Liver (tissue), 9 donors: ENCODE measurements around the gene GLOD5. TPM values are rescaled to one million over a fixed set of nuclear protein-coding genes. Genes with fewer than 3 reads are reported as not detected.

ENCODE experiments used
- DNase-seq: peaks from one replicate; pipeline ENCODE4 v3.0.0-alpha.2; 2017; ENCODE audit warnings: low spot score
- H3K27ac ChIP-seq, 2 donors: one replicate each; pipeline ENCODE4 v1.7.0; 2013; ENCODE audit warnings: inconsistent platforms in 2 of 2, low read length in 2 of 2, control low read depth in 1 of 2, low read depth in 1 of 2, mild to moderate bottlenecking in 1 of 2
- H3K27me3 ChIP-seq, 4 donors: one replicate each; pipeline versions ENCODE4 v1.6.1 to v1.7.0; 2013; ENCODE audit warnings: low read length in 3 of 4, inconsistent platforms in 1 of 4, mild to moderate bottlenecking in 1 of 4, moderate library complexity in 1 of 4; ENCODE audit not compliant: control insufficient read depth in 4 of 4, insufficient read depth in 4 of 4
- H3K36me3 ChIP-seq, 4 donors: one replicate each; pipeline versions ENCODE4 v1.6.1 to v1.7.0; 2013; ENCODE audit warnings: low read length in 3 of 4, mild to moderate bottlenecking in 3 of 4, low read depth in 1 of 4, moderate library complexity in 1 of 4; ENCODE audit not compliant: control insufficient read depth in 4 of 4, insufficient read depth in 3 of 4
- H3K4me1 ChIP-seq, 4 donors: one replicate each; pipeline versions ENCODE4 v1.6.1 to v1.7.0; 2013; ENCODE audit warnings: low read length in 3 of 4, mild to moderate bottlenecking in 3 of 4, moderate library complexity in 1 of 4; ENCODE audit not compliant: control insufficient read depth in 4 of 4, insufficient read depth in 4 of 4
- H3K4me3 ChIP-seq, 3 donors: one replicate each; pipeline versions ENCODE4 v1.6.1 to v1.7.0; 2013; ENCODE audit warnings: low read length in 3 of 3, control low read depth in 1 of 3, low read depth in 1 of 3, mild to moderate bottlenecking in 1 of 3
- H3K9ac ChIP-seq, 2 donors: one replicate each; pipeline ENCODE4 v1.7.0; 2013; ENCODE audit warnings: low read length in 2 of 2, mild to moderate bottlenecking in 2 of 2, moderate library complexity in 2 of 2, control low read depth in 1 of 2, low read depth in 1 of 2
- H3K9me3 ChIP-seq, 4 donors: one replicate each; pipeline versions ENCODE4 v1.6.1 to v1.7.0; 2013; ENCODE audit warnings: low read length in 3 of 4; ENCODE audit not compliant: control insufficient read depth in 4 of 4
- EGR1 ChIP-seq, 2 donors: IDR thresholded peaks; 2 replicates each; pipeline ENCODE4 v1.6.1; 2016 to 2018; ENCODE audit warnings: antibody characterized with exemption in 2 of 2, low read depth in 2 of 2
- FOXA1 ChIP-seq: IDR thresholded peaks from 2 replicates; pipeline ENCODE4 v1.6.1; 2016; ENCODE audit warnings: antibody characterized with exemption
- FOXA2 ChIP-seq: IDR thresholded peaks from 2 replicates; pipeline ENCODE4 v1.6.1; 2016; ENCODE audit warnings: antibody characterized with exemption
- GABPA ChIP-seq, 2 donors: IDR thresholded peaks in 1 of 2; conservative IDR thresholded peaks in 1 of 2; 2 replicates each; pipeline ENCODE4 v1.6.1; 2016; ENCODE audit warnings: antibody characterized with exemption in 2 of 2, mild to moderate bottlenecking in 1 of 2, moderate library complexity in 1 of 2
- HNF4A ChIP-seq, 2 donors: conservative IDR thresholded peaks; 2 replicates each; pipeline ENCODE4 v1.6.1; 2016; ENCODE audit warnings: antibody characterized with exemption in 2 of 2, mild to moderate bottlenecking in 2 of 2
- HNF4G ChIP-seq: IDR thresholded peaks from 2 replicates; pipeline ENCODE4 v1.6.1; 2016; ENCODE audit warnings: antibody characterized with exemption
- JUND ChIP-seq, 2 donors: IDR thresholded peaks; 2 replicates each; pipeline ENCODE4 v1.6.1; 2016; ENCODE audit warnings: antibody characterized with exemption in 2 of 2
- NR2F2 ChIP-seq: IDR thresholded peaks from 2 replicates; pipeline ENCODE4 v1.6.1; 2016; ENCODE audit warnings: antibody characterized with exemption
- RAD21 ChIP-seq, 2 donors: IDR thresholded peaks; 2 replicates each; pipeline ENCODE4 v1.6.1; 2016; ENCODE audit warnings: antibody characterized with exemption in 2 of 2, mild to moderate bottlenecking in 2 of 2
- RXRA ChIP-seq, 2 donors: IDR thresholded peaks; 2 replicates each; pipeline ENCODE4 v1.6.1; 2017 to 2018; ENCODE audit warnings: antibody characterized with exemption in 2 of 2, mild to moderate bottlenecking in 1 of 2
- SP1 ChIP-seq: IDR thresholded peaks from 2 replicates; pipeline ENCODE4 v1.6.1; 2018; ENCODE audit warnings: antibody characterized with exemption, mild to moderate bottlenecking
- TAF1 ChIP-seq: conservative IDR thresholded peaks from 2 replicates; pipeline ENCODE4 v1.6.1; 2016; ENCODE audit warnings: antibody characterized with exemption, mild to moderate bottlenecking
- YY1 ChIP-seq: IDR thresholded peaks from 2 replicates; pipeline ENCODE4 v1.6.1; 2016; ENCODE audit warnings: antibody characterized with exemption, mild to moderate bottlenecking
- WGBS: extraction: QIAGEN DNeasy Blood & Tissue Kit; methylation state at CpG from one replicate; pipeline ENCODE4 v1.1.7; 2013; 5-methylcytosine and 5-hydroxymethylcytosine counted together
- polyA plus RNA-seq, 2 donors: library from polyadenylated mRNA; stranded (reverse) in 1 of 2; unstranded in 1 of 2; fragments of 200-250 nt in 1 of 2; fragments of >200 nt in 1 of 2; fragmentation: Nextera tagmentation in 1 of 2; extraction: Ambion mirVana in 1 of 2; gene quantifications; one replicate each; pipeline versions ENCODE4 v1.2.1 to v1.2.3, GENCODE V29; 2013 to 2015
- total RNA-seq, 2 donors: library from RNA; depleted of rRNA; stranded (reverse); fragments of >200 nt; gene quantifications; one replicate each; pipeline ENCODE4 v1.2.3, GENCODE V29; 2014
- TF ChIP-seq, protein P1 (sequence below): fragments of 150-350 bp; IDR thresholded peaks from 2 replicates; pipeline ENCODE4 v1.5.1; 2017; ENCODE audit warnings: improper control_type of control experiment, low read depth, low read length; ENCODE audit not compliant: missing input control
- TF ChIP-seq, protein P2 (sequence below): IDR thresholded peaks from 2 replicates; pipeline ENCODE4 v1.6.1; 2016; ENCODE audit warnings: antibody characterized with exemption
- TF ChIP-seq, protein P3 (sequence below): IDR thresholded peaks from 2 replicates; pipeline ENCODE4 v1.6.1; 2016; ENCODE audit warnings: antibody characterized with exemption
- TF ChIP-seq, protein P4 (sequence below): IDR thresholded peaks from 2 replicates; pipeline ENCODE4 v1.6.1; 2016; ENCODE audit warnings: antibody characterized with exemption
- donor health status: healthy.
- donor health status: healthy.
- donor health status: healthy.
- donor health status: healthy.
- donor health status: healthy.

The GLOD5 gene
- total and polyA plus RNA-seq, 4 donors = 0.67 to 3.4 (median 2.1) TPM; not detected in 1

DNA sequence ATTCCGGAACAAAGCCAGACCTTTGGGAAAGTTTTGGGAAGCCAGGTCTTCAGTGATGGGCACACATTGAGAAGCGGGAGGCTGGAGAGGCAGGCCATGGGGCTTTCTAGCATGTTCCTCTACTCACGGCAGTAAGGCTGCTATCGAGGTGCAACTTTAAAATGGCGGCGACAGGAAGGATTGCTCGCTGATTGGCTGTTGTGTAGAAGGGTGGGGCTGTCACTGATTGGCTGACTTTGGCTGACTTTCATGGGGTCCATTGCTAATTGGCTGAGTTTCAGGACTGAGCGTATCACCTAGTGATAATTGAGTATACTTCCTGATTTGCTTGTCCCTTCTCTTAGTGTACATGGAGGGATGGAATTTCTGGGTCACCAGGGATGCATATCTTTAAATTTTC lies 19.7 kb upstream of the GLOD5 start:
- TF ChIP-seq SP1 (no peak), RAD21 (IDR thresholded peaks at IDR 0.05) (no peak), HNF4G (no peak), HNF4A (conservative IDR thresholded peaks at IDR 0.05) (no peak), GABPA (IDR thresholded peaks at IDR 0.05 in 1 of 2, conservative IDR thresholded peaks at IDR 0.05 in 1 of 2) (no peak), EGR1 (IDR thresholded peaks at IDR 0.05; ENCODE audit: low read depth in 2 of 2) (no peak)
- TF ChIP-seq, protein P1, sequence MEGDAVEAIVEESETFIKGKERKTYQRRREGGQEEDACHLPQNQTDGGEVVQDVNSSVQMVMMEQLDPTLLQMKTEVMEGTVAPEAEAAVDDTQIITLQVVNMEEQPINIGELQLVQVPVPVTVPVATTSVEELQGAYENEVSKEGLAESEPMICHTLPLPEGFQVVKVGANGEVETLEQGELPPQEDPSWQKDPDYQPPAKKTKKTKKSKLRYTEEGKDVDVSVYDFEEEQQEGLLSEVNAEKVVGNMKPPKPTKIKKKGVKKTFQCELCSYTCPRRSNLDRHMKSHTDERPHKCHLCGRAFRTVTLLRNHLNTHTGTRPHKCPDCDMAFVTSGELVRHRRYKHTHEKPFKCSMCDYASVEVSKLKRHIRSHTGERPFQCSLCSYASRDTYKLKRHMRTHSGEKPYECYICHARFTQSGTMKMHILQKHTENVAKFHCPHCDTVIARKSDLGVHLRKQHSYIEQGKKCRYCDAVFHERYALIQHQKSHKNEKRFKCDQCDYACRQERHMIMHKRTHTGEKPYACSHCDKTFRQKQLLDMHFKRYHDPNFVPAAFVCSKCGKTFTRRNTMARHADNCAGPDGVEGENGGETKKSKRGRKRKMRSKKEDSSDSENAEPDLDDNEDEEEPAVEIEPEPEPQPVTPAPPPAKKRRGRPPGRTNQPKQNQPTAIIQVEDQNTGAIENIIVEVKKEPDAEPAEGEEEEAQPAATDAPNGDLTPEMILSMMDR = no peak
- TF ChIP-seq, protein P2, sequence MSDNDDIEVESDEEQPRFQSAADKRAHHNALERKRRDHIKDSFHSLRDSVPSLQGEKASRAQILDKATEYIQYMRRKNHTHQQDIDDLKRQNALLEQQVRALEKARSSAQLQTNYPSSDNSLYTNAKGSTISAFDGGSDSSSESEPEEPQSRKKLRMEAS = no peak
- TF ChIP-seq, protein P3, sequence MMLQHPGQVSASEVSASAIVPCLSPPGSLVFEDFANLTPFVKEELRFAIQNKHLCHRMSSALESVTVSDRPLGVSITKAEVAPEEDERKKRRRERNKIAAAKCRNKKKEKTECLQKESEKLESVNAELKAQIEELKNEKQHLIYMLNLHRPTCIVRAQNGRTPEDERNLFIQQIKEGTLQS = no peak
- Histone ChIP-seq H3K9me3 (peaks cover 0 to 2% (median 0%) of the 10 kb centered on the region in 4 donors), H3K27ac (no peak overlapping the region), H3K4me3 (no peak overlapping the region), H3K4me1 (peaks cover 3 to 8% (median 5%) of the 10 kb centered on the region in 4 donors), H3K9ac (no peak overlapping the region), H3K27me3 (no peaks in the 10 kb centered on the region), H3K36me3 (no peaks in the 10 kb centered on the region)
- no peak for DNase-seq
- 95% methylated on average over 8 of the region's 8 CpGs for WGBS

DNA sequence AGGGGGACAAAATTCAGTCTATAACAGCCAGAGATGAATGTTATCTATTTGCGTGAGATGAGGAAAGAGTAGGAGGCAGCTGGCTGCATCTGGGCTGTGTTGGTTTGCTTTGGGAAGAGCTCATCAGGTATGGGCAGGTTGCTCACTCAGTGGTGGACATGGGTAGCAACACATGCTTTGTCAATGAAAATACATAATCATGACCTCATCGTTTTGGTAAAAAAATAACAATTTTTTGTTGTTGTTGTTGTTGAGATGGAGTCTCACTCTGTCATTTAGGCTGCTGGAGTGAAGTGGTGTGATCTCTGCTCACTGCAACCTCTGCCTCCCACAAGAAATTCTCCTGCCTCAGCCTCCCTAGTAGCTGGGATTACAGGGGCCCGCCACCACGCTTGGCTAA lies 16.3 kb upstream of the GLOD5 start:
- Histone ChIP-seq H3K27ac (no peak overlapping the region), H3K27me3 (no peaks in the 10 kb centered on the region), H3K9me3 (peaks cover 0 to 2% (median 0%) of the 10 kb centered on the region in 4 donors), H3K36me3 (no peaks in the 10 kb centered on the region), H3K9ac (no peak overlapping the region), H3K4me1 (no peaks in the 10 kb centered on the region), H3K4me3 (no peak overlapping the region)
- TF ChIP-seq FOXA1 (no peak), GABPA (IDR thresholded peaks at IDR 0.05 in 1 of 2, conservative IDR thresholded peaks at IDR 0.05 in 1 of 2) (no peak), HNF4A (conservative IDR thresholded peaks at IDR 0.05) (no peak), JUND (IDR thresholded peaks at IDR 0.05) (no peak), TAF1 (no peak), HNF4G (no peak), RXRA (IDR thresholded peaks at IDR 0.05) (no peak), NR2F2 (no peak), FOXA2 (no peak), EGR1 (IDR thresholded peaks at IDR 0.05; ENCODE audit: low read depth in 2 of 2) (no peak), YY1 (no peak), RAD21 (IDR thresholded peaks at IDR 0.05) (no peak), SP1 (no peak)
- TF ChIP-seq, protein P1 = no peak
- TF ChIP-seq, protein P3 = no peak
- TF ChIP-seq, protein P2 = no peak
- TF ChIP-seq, protein P4, sequence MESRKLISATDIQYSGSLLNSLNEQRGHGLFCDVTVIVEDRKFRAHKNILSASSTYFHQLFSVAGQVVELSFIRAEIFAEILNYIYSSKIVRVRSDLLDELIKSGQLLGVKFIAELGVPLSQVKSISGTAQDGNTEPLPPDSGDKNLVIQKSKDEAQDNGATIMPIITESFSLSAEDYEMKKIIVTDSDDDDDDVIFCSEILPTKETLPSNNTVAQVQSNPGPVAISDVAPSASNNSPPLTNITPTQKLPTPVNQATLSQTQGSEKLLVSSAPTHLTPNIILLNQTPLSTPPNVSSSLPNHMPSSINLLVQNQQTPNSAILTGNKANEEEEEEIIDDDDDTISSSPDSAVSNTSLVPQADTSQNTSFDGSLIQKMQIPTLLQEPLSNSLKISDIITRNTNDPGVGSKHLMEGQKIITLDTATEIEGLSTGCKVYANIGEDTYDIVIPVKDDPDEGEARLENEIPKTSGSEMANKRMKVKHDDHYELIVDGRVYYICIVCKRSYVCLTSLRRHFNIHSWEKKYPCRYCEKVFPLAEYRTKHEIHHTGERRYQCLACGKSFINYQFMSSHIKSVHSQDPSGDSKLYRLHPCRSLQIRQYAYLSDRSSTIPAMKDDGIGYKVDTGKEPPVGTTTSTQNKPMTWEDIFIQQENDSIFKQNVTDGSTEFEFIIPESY = no peak
- WGBS = 92% methylated on average over 4 of the region's 4 CpGs
- DNase-seq = no peak
